Transverse colon (tissue), 4 donors: ENCODE results near the gene SH3RF3.

Source experiments
- EP300 ChIP-seq: sonication (generic); formaldehyde crosslinking; IDR thresholded peaks from one replicate; pipeline ENCODE4 v1.6.1; 2017; ENCODE audit warnings: antibody characterized with exemption, low read depth
- POLR2A ChIP-seq: fragments of 450-650 bp; IDR thresholded peaks from one replicate; pipeline ENCODE4 v1.6.1; 2016; ENCODE audit warnings: antibody characterized with exemption, mild to moderate bottlenecking, moderate library complexity
- POLR2AphosphoS5 ChIP-seq, 3 donors: sonication (generic); formaldehyde crosslinking; IDR thresholded peaks; one replicate each; pipeline ENCODE4 v1.6.1; 2016; ENCODE audit warnings: antibody characterized with exemption in 3 of 3
- TF ChIP-seq, protein P1 (sequence below), 5 experiments: fragments of 200-600 bp in 3 of 5; fragments of 450-650 bp in 2 of 5; sonication (generic) in 3 of 5; IDR thresholded peaks; 1 replicate in 2 of 5; 2 replicates in 3 of 5; pipeline ENCODE4 v1.5.1; 2016 to 2017; ENCODE audit warnings: antibody characterized with exemption in 5 of 5, inconsistent platforms in 3 of 5, mild to moderate bottlenecking in 2 of 5, moderate library complexity in 1 of 5

DNA sequence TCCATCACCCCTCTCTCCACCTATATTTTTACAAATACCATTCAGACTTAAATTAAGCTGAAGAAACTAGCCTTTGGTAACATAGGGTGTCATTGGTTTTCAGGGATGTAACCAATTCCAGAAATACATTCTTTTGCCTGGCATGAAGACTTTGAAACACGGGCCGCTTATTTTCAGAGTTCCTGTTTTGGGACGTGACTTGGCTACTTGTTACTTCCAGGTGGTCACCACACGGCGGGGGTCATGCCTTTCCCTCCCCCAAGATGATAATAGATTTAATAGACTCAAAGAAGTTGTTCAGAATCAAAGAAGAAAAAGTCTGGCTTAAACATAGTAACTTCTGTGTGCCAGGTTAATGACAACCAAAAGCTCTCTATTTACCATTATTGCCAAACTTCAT is 374.2 kb downstream of the SH3RF3 start:
- TF ChIP-seq, protein P1, sequence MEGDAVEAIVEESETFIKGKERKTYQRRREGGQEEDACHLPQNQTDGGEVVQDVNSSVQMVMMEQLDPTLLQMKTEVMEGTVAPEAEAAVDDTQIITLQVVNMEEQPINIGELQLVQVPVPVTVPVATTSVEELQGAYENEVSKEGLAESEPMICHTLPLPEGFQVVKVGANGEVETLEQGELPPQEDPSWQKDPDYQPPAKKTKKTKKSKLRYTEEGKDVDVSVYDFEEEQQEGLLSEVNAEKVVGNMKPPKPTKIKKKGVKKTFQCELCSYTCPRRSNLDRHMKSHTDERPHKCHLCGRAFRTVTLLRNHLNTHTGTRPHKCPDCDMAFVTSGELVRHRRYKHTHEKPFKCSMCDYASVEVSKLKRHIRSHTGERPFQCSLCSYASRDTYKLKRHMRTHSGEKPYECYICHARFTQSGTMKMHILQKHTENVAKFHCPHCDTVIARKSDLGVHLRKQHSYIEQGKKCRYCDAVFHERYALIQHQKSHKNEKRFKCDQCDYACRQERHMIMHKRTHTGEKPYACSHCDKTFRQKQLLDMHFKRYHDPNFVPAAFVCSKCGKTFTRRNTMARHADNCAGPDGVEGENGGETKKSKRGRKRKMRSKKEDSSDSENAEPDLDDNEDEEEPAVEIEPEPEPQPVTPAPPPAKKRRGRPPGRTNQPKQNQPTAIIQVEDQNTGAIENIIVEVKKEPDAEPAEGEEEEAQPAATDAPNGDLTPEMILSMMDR (IDR thresholded peaks at IDR 0.05) = no peak
- no peak for TF ChIP-seq POLR2AphosphoS5 (IDR thresholded peaks at IDR 0.05)
- TF ChIP-seq POLR2A = no peak
- no peak for TF ChIP-seq EP300
